EH (cell line): ENCODE data around the gene NEGR1.

Source experiments
- DNase-seq: peaks from one replicate; pipeline ENCODE4 v3.0.0-alpha.2; 2015; ENCODE audit warnings: low read depth

Gene NEGR1

DNA sequence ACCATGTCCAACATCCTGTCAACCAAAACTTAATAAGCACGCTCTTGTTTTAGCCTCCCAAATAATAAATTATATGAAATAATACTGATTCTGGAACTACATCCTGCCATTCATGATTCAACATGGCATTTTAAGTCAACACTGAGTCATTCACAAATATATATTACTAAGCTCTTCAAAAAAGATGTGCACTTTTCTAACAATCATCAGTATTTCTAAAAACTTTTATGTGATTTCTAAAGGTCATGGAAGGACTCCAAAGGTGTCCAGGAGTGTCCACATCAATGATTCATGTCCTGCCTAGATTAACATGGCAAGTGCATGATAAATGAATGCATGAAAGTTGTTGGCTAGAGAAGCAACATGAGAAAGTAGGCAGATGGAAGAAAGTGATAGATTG lies 51.6 kb downstream of the NEGR1 start:
- DNase-seq: peak; percentile 40

DNA sequence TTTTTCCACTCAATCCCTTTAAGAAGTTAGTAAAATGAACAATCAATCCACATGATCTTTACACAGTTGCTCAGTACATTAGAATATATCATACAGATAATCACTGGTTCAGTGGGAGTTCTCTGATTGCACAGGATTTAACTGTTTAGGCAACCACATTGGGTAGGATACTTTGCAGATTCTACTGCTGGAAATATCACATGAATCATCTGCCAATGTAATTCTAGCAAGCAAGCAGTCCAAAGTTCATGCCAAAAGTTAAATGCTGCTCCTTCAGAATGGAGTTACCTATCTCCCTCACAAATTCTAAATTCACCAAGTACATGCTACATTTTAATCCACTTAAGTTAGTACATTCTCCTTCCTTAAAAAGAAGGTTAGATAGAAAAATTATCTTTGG lies 52.4 kb downstream of the NEGR1 start:
- DNase-seq: peak; percentile 33

DNA sequence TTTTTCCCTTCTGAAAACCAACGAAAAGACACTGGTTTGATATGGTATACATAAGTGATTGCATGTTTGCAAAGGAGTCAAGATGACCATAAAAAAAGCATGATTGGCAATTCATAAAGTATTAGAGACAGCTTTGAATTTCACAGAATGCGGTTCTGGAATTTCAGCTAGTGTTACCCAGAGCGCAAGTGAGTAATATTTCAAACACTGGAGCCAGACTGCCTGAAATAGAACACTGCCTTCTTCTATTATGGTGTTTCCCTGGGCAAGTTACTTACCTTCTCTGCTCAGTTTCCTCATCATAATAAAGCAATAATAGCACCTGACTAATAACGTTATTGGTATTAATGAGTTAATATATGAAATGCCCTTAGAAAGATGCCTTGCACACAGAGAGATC lies 54.7 kb downstream of the NEGR1 start:
- DNase-seq: peak; percentile 12

DNA sequence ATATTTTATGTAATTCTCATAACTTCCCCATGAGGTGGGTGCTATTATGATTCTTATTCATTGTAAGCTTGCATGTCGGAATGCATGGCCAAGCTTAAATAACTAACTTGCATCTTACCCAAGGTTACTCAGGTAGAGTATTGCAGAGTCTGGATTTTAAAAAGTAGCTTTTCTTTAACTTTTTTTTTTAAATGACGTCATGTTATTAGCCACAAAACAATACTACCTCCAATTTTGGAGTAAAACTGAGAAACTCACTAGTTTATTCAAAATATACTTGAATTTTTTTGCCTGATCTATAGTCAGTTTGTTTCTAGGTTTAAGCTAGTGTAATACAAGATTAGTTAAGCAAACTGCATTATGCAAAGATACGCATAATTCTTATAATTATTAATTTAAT lies 57.8 kb downstream of the NEGR1 start:
- DNase-seq: no peak

DNA sequence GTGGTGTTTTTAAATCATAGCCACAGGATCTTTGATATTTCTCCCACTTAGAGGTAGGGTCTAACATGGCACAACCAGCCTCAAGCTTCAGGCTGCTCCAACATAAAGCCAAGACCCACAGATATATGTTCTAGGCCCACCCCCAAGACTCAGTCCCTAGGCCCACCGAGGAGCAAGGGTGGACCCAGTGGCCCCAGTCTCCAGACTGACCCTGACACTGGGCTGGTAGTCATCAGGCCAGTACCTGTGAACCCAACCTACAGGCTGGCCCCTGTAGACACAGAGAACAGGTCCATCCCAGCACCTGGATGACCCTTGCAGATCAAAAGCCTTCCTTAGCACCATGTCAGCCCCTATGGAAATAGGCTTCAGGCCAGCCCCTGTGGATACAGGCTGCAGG lies 60.5 kb downstream of the NEGR1 start:
- DNase-seq: no peak

DNA sequence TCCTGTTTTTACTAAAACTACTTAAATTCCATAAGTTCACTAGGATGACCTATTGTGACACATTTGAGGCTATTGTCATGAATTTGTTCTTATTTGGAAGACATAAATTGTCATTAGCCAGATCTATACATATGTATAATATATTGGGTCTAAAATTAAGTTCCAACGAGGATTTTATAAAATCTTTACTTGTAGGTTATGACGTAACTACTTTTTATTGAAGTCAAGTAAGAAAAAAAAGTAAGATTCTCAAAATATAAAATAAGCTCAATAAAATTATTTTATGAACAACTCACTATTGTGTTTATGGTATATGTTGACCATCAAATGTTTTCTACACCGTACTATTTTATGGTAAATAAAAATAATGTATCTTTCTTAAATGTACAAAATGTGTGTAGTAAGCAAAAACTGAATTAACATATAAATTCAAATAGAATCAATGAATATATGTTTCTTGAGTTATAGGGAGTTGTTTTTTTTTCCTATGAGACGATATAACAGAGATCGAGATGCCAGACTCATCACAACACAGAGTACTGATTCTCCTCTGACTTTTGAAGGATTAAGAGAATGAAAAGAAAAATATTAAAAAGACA lies 64.1 kb downstream of the NEGR1 start:
- DNase-seq: no peak

DNA sequence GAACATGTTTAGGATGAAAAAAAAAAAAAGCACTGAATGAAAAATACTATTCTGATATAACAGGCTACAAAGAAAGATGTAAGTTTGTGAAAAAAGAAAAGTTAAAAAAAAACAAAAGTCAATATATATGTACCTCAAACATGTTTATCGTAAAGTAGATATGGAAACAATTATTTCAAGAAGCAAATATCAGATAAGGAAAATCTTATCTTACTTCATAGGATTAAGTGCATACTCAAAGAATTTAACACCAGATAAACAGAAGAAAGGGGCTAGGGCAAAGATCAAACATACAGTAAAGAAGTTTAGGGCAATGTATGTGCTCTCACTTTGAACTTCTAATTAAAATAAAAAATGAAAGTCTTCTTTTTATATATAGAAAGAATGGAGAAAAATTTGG lies 75.3 kb downstream of the NEGR1 start:
- DNase-seq: no peak

DNA sequence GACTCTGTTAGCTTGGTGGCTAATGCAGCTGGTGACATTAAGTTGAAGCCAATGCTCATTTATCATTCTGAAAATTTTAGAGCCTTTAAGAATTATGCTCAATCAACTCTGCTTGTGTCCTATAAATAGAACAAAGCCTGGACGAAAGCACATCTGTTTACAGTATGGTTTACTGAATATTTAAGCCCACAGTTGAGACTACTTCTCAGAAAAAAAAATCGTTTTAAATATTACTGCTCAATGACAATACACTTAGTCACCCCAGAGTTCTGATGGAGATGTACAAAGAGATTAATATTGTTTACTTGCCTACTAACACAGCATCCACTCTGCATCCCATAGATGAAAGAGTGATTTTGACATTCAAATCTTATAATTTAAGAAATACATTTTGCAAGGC lies 79.6 kb downstream of the NEGR1 start:
- DNase-seq: peak; percentile 34

DNA sequence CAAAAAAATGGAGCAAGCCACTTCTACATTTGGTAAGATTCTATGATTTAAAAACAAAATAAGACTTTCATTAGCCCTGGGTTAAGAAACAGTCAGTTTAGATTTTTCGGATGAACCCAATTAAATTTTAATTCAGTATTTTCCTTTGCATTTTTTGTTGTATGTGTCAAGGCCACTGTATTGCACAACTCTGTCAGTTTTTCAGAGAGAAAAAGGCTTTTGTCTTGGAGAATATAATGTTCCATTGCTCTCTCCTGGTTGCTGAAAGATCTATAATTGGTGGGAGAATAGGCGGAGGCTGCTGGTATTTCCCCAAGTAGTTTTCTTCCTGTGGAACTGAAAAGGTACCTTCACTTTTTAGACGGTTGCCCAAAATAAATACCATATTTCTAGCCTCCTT lies 84.6 kb downstream of the NEGR1 start:
- DNase-seq: peak; percentile 30

DNA sequence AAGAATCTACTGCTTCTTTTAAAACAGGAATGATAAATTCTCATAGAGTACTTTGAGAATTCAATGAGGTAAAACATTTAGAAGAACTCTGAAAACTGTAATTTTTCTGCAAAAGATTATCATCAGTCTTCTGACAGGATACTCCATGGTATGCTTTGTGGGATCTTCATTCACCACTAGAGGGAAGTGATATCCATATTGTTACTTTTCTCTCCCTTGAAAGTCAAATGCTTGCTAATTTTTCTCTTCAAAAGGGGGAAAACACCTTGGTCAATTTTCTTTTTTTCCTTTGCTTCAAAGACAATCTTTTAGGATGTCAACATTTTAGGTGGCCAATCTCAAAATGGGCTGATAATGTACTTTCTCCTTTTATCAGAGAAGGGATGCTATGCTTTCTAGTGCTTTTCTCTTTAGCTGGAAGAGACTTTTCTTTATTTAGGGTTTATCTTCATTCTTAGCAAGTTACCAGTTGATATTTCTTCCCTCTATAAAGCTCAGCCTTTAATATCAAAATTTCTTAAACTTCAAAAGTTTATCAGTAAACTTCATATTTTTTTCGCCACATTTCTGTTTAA lies 95.5 kb downstream of the NEGR1 start:
- DNase-seq: peak; percentile 44

DNA sequence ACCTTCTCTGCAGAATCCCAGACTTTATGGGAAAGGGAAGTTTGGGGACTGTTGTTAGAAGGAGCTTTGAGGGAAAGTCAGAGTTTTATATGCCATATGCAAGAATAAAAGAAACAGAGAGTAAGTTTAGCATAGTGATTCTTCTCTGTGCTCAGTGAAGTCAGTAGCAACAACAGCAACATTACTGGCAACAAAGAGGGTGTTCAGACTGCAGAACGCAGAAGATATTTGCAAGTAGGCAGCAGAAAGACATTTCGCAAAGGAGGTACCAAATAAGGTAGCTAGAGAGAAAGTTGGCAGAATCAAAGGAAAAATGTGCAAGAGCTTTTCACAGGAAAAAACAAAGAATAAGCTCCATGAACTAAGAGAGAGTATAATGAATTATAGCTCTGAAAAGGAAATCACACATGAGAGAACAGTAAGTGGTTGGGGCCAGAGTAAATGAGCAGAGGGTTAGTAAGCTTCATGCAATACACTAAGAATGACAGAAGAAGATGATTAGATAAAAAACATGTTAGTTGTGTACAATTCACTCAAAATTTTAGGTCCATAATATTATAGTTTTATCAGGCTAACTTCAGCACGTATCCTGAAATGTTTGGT lies 98.1 kb downstream of the NEGR1 start:
- no peak for DNase-seq

DNA sequence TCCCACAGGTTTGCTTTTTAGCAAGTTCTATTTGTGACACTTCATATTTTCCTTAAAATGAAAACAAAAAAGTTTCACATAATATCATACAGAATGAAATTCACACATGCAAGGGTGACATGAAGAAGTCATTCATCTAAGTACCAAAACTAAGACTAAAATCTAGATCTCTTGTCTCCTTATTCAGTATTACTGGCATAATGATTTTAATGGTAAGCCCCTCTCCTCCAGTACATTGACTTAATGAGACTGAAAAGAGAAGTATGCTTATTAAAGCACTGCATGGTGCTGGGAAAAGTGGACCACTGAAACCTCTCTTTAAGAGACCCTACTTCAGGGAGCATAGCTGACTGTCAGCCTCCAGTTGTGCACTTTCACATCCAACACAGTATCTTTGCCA lies 99.5 kb downstream of the NEGR1 start:
- no peak for DNase-seq

DNA sequence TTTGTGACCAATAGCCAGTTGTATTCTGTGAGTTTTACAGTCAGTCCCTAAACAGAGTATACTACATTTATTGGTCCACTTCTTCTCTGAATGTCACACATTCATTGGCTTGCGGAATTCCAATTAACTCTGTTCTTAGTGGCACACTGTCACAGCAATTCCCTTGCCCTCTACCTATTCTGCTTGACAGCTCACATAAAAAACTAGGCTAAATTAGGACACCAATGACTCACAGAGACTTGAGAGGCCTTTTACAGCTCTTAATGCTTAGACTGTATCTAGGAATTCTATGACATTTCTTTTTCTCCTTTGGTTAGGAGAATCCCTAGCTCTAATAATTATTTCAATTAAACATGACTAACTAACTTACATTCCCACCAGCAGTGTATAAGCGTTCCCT lies 104.1 kb downstream of the NEGR1 start:
- peak; percentile 65 for DNase-seq

DNA sequence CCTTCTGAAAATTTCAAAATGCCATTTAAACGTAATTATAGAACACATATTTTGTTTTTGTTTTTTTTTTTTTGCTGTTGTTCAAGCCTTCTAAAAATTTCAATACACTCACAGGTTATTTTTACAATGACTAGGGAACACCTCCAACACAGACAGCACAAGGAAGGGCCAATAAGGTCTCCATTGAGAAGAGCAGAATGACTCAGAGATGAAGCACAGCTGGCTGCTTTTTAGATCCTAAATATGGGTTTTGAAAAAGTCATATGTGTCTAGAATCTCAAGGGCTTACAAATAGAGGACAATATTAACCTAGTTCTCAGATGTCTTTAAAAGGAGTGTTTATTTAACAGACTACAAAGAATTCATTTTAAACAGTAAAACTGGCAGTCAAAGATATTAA lies 104.6 kb downstream of the NEGR1 start:
- peak; percentile 31 for DNase-seq

DNA sequence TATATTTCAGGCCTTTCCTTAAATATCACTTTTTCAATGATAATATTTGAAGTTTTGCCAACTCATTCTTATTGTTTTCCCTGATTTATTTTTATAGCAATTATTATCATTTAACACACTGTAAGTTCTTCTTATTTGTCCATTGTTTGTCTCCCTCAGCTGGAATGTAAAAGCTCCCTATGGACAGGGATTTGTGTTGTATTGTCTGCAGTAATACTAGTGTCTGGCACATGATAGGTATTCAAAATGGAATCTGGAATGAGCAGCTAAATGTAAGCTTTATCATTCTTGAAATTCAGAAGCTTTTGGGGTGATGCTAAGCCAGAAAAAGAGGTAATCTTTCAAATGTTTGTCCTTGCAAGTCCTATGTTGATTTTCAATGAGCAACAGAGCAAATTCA lies 112.1 kb downstream of the NEGR1 start:
- no peak for DNase-seq

DNA sequence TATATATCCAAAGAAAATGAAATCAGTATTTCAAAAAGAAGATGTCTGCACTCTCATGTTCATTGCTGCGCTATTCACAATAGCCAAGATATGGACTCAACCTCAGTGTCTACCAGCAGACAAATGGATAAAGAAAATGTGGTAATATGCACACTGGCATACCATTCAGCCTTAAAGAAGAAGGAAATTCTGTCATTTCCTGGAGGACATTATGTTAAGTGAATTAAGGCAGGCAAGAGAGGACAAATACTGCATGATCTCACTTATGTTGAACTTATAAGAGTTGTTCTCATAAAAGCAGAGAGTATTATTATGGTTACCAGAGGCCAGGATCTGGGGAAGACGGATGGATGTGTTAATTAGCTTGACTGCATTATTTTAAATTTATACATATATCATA lies 115.9 kb downstream of the NEGR1 start:
- DNase-seq: no peak

DNA sequence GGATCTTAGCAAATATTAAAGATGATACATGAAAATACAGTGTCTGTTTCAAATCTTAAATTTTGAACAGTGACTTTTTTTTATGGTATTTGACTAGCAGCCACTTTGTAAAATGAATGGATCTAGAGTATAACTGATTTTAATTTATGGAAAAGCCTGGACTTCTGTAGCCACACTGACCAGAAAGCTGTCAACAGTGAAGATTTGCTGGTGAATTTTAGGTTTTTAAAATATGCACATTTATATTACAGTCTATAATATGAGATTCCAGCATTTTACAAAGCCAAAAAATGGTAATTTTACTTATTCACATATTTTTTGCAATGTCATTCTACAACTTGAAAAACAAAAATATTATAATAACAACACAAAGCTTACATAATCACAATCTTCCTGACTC lies 131.8 kb downstream of the NEGR1 start:
- no peak for DNase-seq

DNA sequence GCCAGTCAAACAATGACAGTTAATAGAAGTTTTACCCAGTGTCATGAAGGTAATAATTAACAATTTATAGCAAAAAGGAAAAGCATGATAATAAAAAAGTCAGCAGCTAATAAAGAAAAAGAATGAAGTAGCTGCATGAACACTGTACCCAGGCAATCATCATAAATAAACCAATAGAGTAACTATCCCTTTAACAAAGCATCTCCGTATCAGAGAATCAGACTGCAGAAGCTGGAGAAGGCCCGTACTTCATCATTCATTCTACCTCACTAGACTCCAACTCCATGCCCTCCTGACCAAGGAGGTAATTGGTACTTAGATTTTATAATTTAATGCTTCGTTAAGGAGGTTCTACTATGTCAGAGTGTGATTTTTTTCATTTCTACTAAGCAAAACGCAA lies 140.5 kb downstream of the NEGR1 start:
- no peak for DNase-seq

DNA sequence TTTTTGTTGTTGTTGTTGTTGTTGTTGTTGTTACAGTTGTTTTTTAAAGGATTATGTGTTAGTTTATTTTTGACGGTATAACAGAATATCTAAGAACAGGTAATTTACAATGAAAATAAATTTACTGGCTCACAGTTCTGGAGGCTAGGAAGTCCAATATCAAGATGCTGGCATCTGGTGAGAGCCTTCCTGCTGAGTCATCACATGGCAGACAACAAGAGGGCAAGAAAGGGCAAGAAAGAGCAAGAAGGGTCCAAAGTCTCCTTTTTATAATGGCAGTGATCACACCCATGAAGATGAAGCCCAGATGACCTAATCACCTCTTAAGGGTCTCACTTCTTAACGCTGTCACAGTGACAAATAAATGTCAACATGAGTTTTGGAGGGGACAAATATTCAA lies 142.1 kb downstream of the NEGR1 start:
- peak; percentile 3 for DNase-seq

DNA sequence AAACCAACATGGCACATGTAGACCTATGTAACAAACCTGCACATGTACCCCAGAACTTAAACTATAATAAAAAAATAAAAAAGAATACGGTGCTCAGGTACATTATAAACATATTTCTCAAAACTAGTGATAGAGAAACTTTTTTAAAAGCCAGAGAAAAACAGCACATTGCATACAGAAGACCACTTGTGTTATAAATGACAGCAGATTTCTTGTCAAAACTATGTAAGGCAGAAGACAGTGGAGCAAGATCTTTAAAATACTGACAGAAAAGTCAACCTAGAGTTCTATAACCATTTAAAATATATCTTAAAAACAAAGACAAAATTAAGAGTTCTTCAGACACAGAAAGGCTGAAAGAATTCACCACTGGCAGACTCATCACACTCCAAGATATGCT lies 144.7 kb downstream of the NEGR1 start:
- DNase-seq: no peak

DNA sequence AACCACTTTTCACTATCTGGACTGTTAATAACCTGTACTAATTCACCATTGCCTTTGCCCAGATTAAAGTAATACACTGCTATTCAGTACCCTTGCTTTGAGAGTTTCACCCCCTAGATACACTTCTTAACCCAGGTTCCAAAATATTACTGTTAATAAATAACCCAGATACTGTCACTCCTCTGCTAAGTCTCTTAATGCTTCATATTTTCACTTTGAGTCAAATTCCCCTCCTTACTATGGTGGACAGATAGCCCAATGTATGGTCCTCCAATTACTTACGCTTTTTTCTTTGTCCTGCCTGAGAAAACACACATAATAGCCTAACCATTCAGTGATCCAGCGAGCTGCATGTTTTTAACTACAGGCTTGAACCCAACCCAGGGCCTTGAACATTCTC lies 152.5 kb downstream of the NEGR1 start:
- DNase-seq: no peak

DNA sequence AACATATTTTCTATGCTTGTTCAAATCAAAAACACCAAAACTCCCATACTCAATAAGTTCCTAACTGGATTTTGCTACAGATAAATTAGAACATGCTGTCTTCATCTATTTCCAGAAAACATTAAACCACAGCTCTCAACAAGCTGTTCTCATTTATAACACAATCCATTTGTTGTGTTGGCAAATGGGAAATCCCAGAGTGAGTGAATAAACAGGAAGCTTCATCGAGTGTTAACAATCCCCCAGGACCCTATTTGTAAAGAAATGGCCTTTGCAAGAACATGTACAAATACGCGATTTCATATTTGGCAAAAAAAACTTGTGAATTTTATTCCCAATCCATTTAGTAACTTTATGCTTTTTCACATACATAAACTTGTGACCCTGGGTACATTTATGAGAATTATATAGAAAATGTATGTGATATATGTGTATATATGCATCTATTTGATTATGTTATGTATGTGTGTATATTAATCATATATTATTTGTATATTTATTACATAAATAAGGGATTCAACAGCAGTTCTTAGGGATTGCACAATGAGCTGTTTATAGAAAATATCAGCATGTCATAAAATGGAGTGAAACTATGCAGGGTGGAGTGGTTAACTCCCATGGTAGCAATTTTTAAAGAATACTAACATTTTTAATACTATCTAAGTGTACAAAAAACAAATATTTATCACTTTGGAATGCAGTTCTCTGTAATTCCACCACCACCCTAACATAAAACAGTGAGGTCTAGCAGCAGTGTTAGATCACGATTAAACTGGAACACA lies 160.0 kb downstream of the NEGR1 start:
- peak; percentile 1 for DNase-seq

DNA sequence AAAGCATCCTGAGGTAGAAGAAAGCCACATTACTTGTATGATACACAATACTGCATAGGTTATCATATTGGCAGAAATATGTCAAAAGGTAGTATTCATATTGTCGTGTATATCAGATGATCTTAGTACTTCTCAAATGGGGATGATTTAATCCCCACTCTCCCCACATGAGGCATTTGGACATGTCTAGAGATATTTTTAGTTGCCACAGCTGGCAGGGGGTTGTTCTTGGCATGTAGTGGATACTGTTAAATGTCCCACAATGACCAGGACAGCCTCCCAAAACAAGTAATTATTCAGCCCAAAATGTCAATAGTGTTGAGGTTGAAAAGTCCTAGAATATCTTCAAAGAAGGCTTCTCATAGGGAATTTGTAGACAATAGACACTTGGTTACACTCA lies 162.8 kb downstream of the NEGR1 start:
- DNase-seq: no peak
